ENCODE data around the gene PRKACB.

Gene PRKACB

DNA sequence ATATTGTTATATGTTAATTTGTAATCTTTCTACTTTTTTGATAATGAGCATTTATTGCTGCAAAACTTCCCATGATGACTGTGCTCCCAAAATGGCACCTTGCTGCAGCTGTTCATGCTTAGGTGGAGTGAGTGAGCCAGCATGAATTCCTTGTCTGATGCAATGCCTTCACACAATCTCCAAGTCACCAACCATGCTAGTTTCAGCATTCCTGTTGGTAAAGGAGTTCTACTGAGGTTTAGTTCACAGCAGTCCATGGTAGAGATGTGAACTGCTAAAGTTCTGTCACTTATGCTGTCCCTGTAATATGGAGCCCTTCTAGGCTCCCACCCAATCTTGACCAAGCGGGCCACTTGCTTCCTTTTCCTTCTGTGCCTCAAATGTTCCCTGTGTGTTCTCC is 26.2 kb upstream of the PRKACB start:
- H3K4me3 ChIP-seq (ENCODE audit: low read depth in 1 of 2, low read length in 2 of 2): no peak overlapping the region
- H2AFZ ChIP-seq (ENCODE audit: low read depth, low read length): no peak overlapping the region
- no peaks in the 10 kb centered on the region for H3K27me3 ChIP-seq (ENCODE audit: insufficient read depth, low read length, poor library complexity)
- no peak overlapping the region for H3K4me2 ChIP-seq (ENCODE audit: insufficient read depth, low read length)
- H3K27ac ChIP-seq (ENCODE audit: low read length): no peak overlapping the region
- no peak for ATAC-seq (ENCODE audit: insufficient read depth, low read depth)
- H3K79me2 ChIP-seq (ENCODE audit: insufficient read depth, low read length): no peaks in the 10 kb centered on the region; the same call in 1 of the 2 replicates
- H3K36me3 ChIP-seq (ENCODE audit: insufficient read depth, low read length): no peaks in the 10 kb centered on the region
- no peak for DNase-seq
- TF ChIP-seq, protein P1, sequence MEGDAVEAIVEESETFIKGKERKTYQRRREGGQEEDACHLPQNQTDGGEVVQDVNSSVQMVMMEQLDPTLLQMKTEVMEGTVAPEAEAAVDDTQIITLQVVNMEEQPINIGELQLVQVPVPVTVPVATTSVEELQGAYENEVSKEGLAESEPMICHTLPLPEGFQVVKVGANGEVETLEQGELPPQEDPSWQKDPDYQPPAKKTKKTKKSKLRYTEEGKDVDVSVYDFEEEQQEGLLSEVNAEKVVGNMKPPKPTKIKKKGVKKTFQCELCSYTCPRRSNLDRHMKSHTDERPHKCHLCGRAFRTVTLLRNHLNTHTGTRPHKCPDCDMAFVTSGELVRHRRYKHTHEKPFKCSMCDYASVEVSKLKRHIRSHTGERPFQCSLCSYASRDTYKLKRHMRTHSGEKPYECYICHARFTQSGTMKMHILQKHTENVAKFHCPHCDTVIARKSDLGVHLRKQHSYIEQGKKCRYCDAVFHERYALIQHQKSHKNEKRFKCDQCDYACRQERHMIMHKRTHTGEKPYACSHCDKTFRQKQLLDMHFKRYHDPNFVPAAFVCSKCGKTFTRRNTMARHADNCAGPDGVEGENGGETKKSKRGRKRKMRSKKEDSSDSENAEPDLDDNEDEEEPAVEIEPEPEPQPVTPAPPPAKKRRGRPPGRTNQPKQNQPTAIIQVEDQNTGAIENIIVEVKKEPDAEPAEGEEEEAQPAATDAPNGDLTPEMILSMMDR (IDR thresholded peaks at IDR 0.05; ENCODE audit: borderline replicate concordance, extremely low read depth, low read length, poor library complexity, severe bottlenecking): no peak
- TF ChIP-seq EZH2 (IDR thresholded peaks at IDR 0.05; ENCODE audit: borderline replicate concordance, low read depth, low read length, severe bottlenecking): no peak
- H3K9me3 ChIP-seq (ENCODE audit: insufficient read depth, low read length, severe bottlenecking): no peaks in the 10 kb centered on the region
- no peak overlapping the region for H3K9ac ChIP-seq (ENCODE audit: low read depth, low read length)
- peaks cover 11% of the 10 kb centered on the region; the same call in 1 of the 2 replicates for H3K4me1 ChIP-seq (ENCODE audit: insufficient read depth, low read length)
- no peaks in the 10 kb centered on the region for H4K20me1 ChIP-seq (ENCODE audit: insufficient read depth, low read length)

DNA sequence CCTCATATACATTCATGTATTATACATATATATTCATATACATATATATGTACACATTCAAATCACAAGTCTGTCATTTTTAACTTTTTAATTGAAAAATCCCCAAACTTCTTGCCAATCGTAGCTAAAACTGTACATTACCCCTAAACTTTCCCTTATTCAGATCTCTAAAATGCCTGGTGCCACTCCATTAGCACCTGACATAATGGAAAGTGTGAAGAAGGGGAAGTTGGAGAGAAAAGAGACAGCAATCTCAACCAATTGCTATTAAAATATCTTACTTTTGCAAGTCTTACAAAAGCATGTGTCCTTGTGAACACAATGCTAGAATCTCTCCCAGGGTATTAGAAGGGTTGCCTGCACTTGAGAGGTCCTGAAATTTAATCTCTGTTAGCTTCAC is 22.7 kb upstream of the PRKACB start:
- Histone ChIP-seq H3K27me3 (ENCODE audit: insufficient read depth, low read length, poor library complexity) (no peaks in the 10 kb centered on the region), H3K27ac (ENCODE audit: low read length) (no peak overlapping the region), H3K36me3 (ENCODE audit: insufficient read depth, low read length) (no peaks in the 10 kb centered on the region), H3K4me1 (ENCODE audit: insufficient read depth, low read length) (peaks cover 5% of the 10 kb centered on the region; the same call in 1 of the 2 replicates), H2AFZ (ENCODE audit: low read depth, low read length) (no peak overlapping the region), H3K9ac (ENCODE audit: low read depth, low read length) (no peak overlapping the region), H3K4me2 (ENCODE audit: insufficient read depth, low read length) (no peak overlapping the region), H3K4me3 (ENCODE audit: low read depth in 1 of 2, low read length in 2 of 2) (no peak overlapping the region), H3K79me2 (ENCODE audit: insufficient read depth, low read length) (no peaks in the 10 kb centered on the region; the same call in 1 of the 2 replicates), H4K20me1 (ENCODE audit: insufficient read depth, low read length) (no peaks in the 10 kb centered on the region), H3K9me3 (ENCODE audit: insufficient read depth, low read length, severe bottlenecking) (no peaks in the 10 kb centered on the region)
- ATAC-seq (ENCODE audit: insufficient read depth, low read depth) (no peak), DNase-seq (no peak)
- TF ChIP-seq, protein P1 (IDR thresholded peaks at IDR 0.05; ENCODE audit: borderline replicate concordance, extremely low read depth, low read length, poor library complexity, severe bottlenecking): no peak

DNA sequence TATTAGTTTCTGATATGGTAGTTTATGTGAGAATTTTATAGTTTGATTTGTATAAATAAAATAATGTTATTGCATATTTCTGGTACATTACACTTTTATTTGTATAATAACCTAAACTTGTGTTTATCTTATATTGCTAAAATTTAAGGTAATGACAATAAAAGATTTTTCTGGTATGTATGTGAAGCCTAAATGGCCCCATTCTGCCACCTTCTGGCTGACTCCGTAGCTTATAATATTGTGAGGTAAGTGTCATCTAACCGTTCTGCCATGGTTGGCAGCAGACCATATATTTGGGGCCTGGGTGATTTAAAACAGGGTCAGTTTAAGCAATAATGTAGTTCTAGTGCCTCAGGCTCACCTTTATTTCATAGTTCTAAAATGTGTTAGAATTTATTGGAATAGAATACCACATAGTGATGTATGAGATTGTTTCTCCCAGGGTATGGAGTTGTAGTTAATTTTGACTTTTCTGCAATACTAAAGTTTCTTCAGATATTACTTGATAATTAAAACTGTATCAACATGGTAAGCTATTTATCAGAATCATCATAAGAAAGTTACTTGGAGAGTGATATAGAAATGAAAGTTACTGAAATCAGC is 21.2 kb upstream of the PRKACB start:
- no peaks in the 10 kb centered on the region for H3K79me2 ChIP-seq (ENCODE audit: insufficient read depth, low read length)
- no peaks in the 10 kb centered on the region for H3K9me3 ChIP-seq (ENCODE audit: insufficient read depth, low read length, severe bottlenecking)
- no peak overlapping the region for H2AFZ ChIP-seq (ENCODE audit: low read depth, low read length)
- TF ChIP-seq EZH2 (IDR thresholded peaks at IDR 0.05; ENCODE audit: borderline replicate concordance, low read depth, low read length, severe bottlenecking): no peak
- TF ChIP-seq, protein P1 (IDR thresholded peaks at IDR 0.05; ENCODE audit: borderline replicate concordance, extremely low read depth, low read length, poor library complexity, severe bottlenecking): peak; percentile 70
- no peak overlapping the region for H3K9ac ChIP-seq (ENCODE audit: low read depth, low read length)
- no peak overlapping the region for H3K27ac ChIP-seq (ENCODE audit: low read length)
- H3K4me3 ChIP-seq (ENCODE audit: low read depth in 1 of 2, low read length in 2 of 2): no peak overlapping the region
- peak; percentile 53 for DNase-seq
- no peaks in the 10 kb centered on the region for H3K4me1 ChIP-seq (ENCODE audit: insufficient read depth, low read length)
- H3K36me3 ChIP-seq (ENCODE audit: insufficient read depth, low read length): no peaks in the 10 kb centered on the region
- no peaks in the 10 kb centered on the region for H3K27me3 ChIP-seq (ENCODE audit: insufficient read depth, low read length, poor library complexity)
- ATAC-seq (ENCODE audit: insufficient read depth, low read depth): peak; percentile 87
- H4K20me1 ChIP-seq (ENCODE audit: insufficient read depth, low read length): no peaks in the 10 kb centered on the region
- H3K4me2 ChIP-seq (ENCODE audit: insufficient read depth, low read length): no peak overlapping the region

Data from DND-41 (cell line).